IMR-90 (cell line): ENCODE measurements around the gene RAB6A. TPM values are rescaled to one million over a fixed set of nuclear protein-coding genes. Genes with fewer than 3 reads are reported as not detected.

Experiments
- ATAC-seq: fragments of 200-7000 bp; cut with Tn5 transposase; 2 replicates; pipeline ENCODE4 v1.9.1; 2020; ENCODE audit warnings: low read depth, mild to moderate bottlenecking, moderate library complexity
- BruUV-seq: library from RNA; stranded (reverse); fragments of 400-500 nt; replicated peaks from 2 replicates; lab custom pipeline; 2021; lab: Mats Ljungman, UMichigan
- CTCF ChIA-PET: fragments of 300-600 bp; formaldehyde crosslinking; extraction: SDS; loops from one replicate; lab custom pipeline; 2021; ENCODE audit warnings: antibody characterized with exemption; lab: Yijun Ruan, JAX
- POLR2A ChIA-PET: fragments of 300-600 bp; sonication (Branson Sonifier 250); formaldehyde crosslinking; loops from one replicate; lab custom pipeline; 2022; ENCODE audit warnings: antibody characterized with exemption; ENCODE audit not compliant: unreplicated experiment; lab: Charles Lee
- DNase-seq: peaks from one replicate; pipeline ENCODE4 v3.0.0; 2013
- H2AFZ ChIP-seq: replicated peaks from 2 replicates; pipeline ENCODE3; 2013; ENCODE audit warnings: low read length, mild to moderate bottlenecking; ENCODE audit not compliant: poor library complexity
- H2AK5ac ChIP-seq: 2 replicates; pipeline ENCODE4 v1.6.1; 2013; ENCODE audit warnings: low read depth, low read length, inconsistent platforms
- H2AK9ac ChIP-seq: replicated peaks from 2 replicates; pipeline ENCODE3; 2013; ENCODE audit warnings: mild to moderate bottlenecking, low read depth, low read length, moderate library complexity; ENCODE audit not compliant: poor library complexity
- H2BK120ac ChIP-seq: 2 replicates; pipeline ENCODE4 v1.6.1; 2013; ENCODE audit warnings: low read depth, low read length, inconsistent platforms
- H2BK15ac ChIP-seq: 3 replicates; pipeline ENCODE4 v1.6.1; 2013; ENCODE audit warnings: low read depth, low read length, inconsistent platforms
- H2BK20ac ChIP-seq: 2 replicates; pipeline ENCODE4 v1.6.1; 2013; ENCODE audit warnings: low read depth, mild to moderate bottlenecking, inconsistent platforms, low read length, moderate library complexity
- H2BK5ac ChIP-seq: 2 replicates; pipeline ENCODE4 v1.6.1; 2013; ENCODE audit warnings: mild to moderate bottlenecking, low read depth, low read length, inconsistent platforms; ENCODE audit not compliant: poor library complexity, severe bottlenecking
- H3K14ac ChIP-seq: replicated peaks from 2 replicates; pipeline ENCODE4 v1.6.1; 2013; ENCODE audit warnings: low read depth, low read length, inconsistent platforms
- H3K18ac ChIP-seq: 2 replicates; pipeline ENCODE4 v1.6.1; 2013; ENCODE audit warnings: low read depth, low read length, control low read depth
- H3K23ac ChIP-seq: 2 replicates; pipeline ENCODE4 v1.6.1; 2013; ENCODE audit warnings: low read depth, low read length, inconsistent platforms
- H3K27ac ChIP-seq: 2 replicates; pipeline ENCODE4 v1.5.1; 2013; ENCODE audit warnings: mild to moderate bottlenecking, control low read depth, low read length; ENCODE audit not compliant: insufficient read depth
- H3K27me3 ChIP-seq: 2 replicates; pipeline ENCODE4 v1.6.1; 2013; ENCODE audit warnings: low read length; ENCODE audit not compliant: control insufficient read depth, insufficient read depth
- H3K36me3 ChIP-seq: 2 replicates; pipeline ENCODE4 v1.6.1; 2013; ENCODE audit warnings: low read length, mixed read lengths; ENCODE audit not compliant: control insufficient read depth, insufficient read depth
- H3K4ac ChIP-seq: 2 replicates; pipeline ENCODE4 v1.6.1; 2013; ENCODE audit warnings: low read depth, low read length, inconsistent platforms
- H3K4me1 ChIP-seq: 2 replicates; pipeline ENCODE4 v1.6.1; 2013; ENCODE audit warnings: low read length, mixed read lengths; ENCODE audit not compliant: control insufficient read depth, insufficient read depth
- H3K4me2 ChIP-seq: 2 replicates; pipeline ENCODE4 v1.6.1; 2013; ENCODE audit warnings: low read depth, mild to moderate bottlenecking, control low read depth, low read length, moderate library complexity
- H3K4me3 ChIP-seq: 2 replicates; pipeline ENCODE4 v1.5.1; 2013; ENCODE audit warnings: low read depth, mild to moderate bottlenecking, control low read depth, low read length, moderate library complexity; ENCODE audit not compliant: insufficient read depth
- H3K56ac ChIP-seq: 2 replicates; pipeline ENCODE4 v1.6.1; 2013; ENCODE audit warnings: low read length, inconsistent platforms; ENCODE audit not compliant: insufficient read depth; ENCODE audit errors: extremely low read depth
- H3K79me1 ChIP-seq, 2 experiments: 2 replicates each; pipeline ENCODE4 v1.6.1; 2013; ENCODE audit warnings: low read length in 2 of 2, inconsistent platforms in 1 of 2, low read depth in 1 of 2
- H3K9ac ChIP-seq: 2 replicates; pipeline ENCODE4 v1.6.1; 2013; ENCODE audit warnings: low read depth, low read length, control low read depth
- H3K9me1 ChIP-seq: 2 replicates; pipeline ENCODE4 v1.6.1; 2013; ENCODE audit warnings: low read length, inconsistent platforms; ENCODE audit not compliant: insufficient read depth
- H3K9me3 ChIP-seq: 2 replicates; pipeline ENCODE4 v1.6.1; 2013; ENCODE audit warnings: low read length; ENCODE audit not compliant: control insufficient read depth, insufficient read depth
- H4K20me1 ChIP-seq: 2 replicates; pipeline ENCODE4 v1.6.1; 2013; ENCODE audit warnings: low read length, inconsistent platforms; ENCODE audit not compliant: insufficient read depth
- H4K5ac ChIP-seq: 2 replicates; pipeline ENCODE4 v1.6.1; 2013; ENCODE audit warnings: mild to moderate bottlenecking, low read depth, low read length, control low read depth
- H4K8ac ChIP-seq, 2 experiments: 2 replicates each; pipeline ENCODE4 v1.6.1; 2013; ENCODE audit warnings: low read depth in 2 of 2, low read length in 2 of 2, control low read depth in 1 of 2, inconsistent platforms in 1 of 2
- H4K91ac ChIP-seq: 2 replicates; pipeline ENCODE4 v1.6.1; 2013; ENCODE audit warnings: low read depth, low read length, inconsistent platforms; ENCODE audit not compliant: insufficient read depth
- BHLHE40 ChIP-seq: fragments of 150-350 bp; IDR thresholded peaks from 2 replicates; pipeline ENCODE4 v1.6.1; 2016; ENCODE audit warnings: mild to moderate bottlenecking, low read depth, low read length
- FOS ChIP-seq: fragments of 150-350 bp; IDR thresholded peaks from 2 replicates; pipeline ENCODE4 v1.6.1; 2016; ENCODE audit warnings: low read depth, low read length
- WGBS, 2 experiments: methylation state at CpG; one replicate each; pipeline versions ENCODE4 v1.1.5 to v1.1.7; 2013; ENCODE audit warnings: missing lambda C conversion rate in 2 of 2; ENCODE audit not compliant: insufficient read length in 1 of 2; ENCODE audit errors: extremely low coverage in 2 of 2; 5-methylcytosine and 5-hydroxymethylcytosine counted together
- dilution Hi-C: fragments of 300-500 bp; cut with HindIII; formaldehyde crosslinking; loops from one replicate; pipeline ENCODE4 v1.14.3; 2018; ENCODE audit warnings: low sequenced_read_pairs; ENCODE audit not compliant: unreplicated experiment
- in situ Hi-C: fragments of 300-500 bp; cut with MboI; formaldehyde crosslinking; loops from 3 replicates; pipeline ENCODE4 v1.14.3; 2019; ENCODE audit warnings: low sequenced_read_pairs, inconsistent platforms, mixed read lengths
- intact Hi-C: fragments of 100-400 bp; cut with micrococcal nuclease; formaldehyde crosslinking; loops from 2 replicates; pipeline ENCODE4 v1.10.0; 2022
- polyA plus RNA-seq, 3 experiments: library from polyadenylated mRNA; depleted of rRNA; stranded (reverse); fragments of >200 nt; gene quantifications; 2 replicates each; pipeline ENCODE4 v1.2.3, GENCODE V29; 2012; ENCODE audit warnings: low replicate concordance in 1 of 3
- total RNA-seq: library from RNA; depleted of rRNA; stranded (reverse); fragments of >200 nt; gene quantifications from 2 replicates; pipeline ENCODE4 v1.2.3, GENCODE V29; 2012

RAB6A gene
- total and polyA plus RNA-seq, 2 of the 4 experiments (the other 2 are of a cell fraction), result 65.5 to 81.0 TPM

DNA sequence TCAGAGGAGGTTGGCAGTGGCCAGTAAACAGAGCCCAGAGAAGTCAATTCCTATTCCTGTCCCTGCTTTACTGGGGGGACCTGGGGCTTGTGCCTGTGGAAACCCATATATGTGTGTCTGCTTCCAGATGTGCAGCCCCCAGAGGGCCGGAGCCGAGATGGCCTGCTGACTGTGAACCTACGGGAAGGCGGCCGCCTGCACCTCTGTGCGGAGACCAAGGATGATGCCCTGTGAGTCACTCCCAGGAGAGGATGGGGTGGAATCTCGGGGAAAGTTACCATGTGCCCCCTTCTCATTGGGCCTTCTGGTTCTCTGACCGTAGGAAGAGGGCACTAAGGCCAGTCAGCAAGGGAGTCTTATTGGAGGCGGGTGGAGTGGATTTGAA, 109.2 kb downstream of the RAB6A start:
- no peak for DNase-seq
- no peaks in the 10 kb centered on the region for H3K9me3 ChIP-seq
- H3K4ac ChIP-seq, result no peak overlapping the region
- no peak overlapping the region for H3K4me2 ChIP-seq
- H3K4me1 ChIP-seq, result peaks cover 2% of the 10 kb centered on the region; the same call in 1 of the 2 replicates
- no peak overlapping the region for H2BK120ac ChIP-seq
- no peak overlapping the region for H2AK9ac ChIP-seq
- no peak overlapping the region for H2AFZ ChIP-seq
- peaks cover 5% of the 10 kb centered on the region for H3K9me1 ChIP-seq
- no peak for TF ChIP-seq BHLHE40
- no peak for TF ChIP-seq FOS
- ATAC-seq, result no peak
- WGBS, 2 experiments, result 92% methylated on average over 8 of the region's 9 CpGs; no CpG with 5 or more reads in 1 of the 2 experiments
- H3K14ac ChIP-seq, result no peak overlapping the region
- H3K9ac ChIP-seq, result no peak overlapping the region
- H3K18ac ChIP-seq, result no peak overlapping the region
- intact Hi-C loops, result no loop called here
- ChIA-PET CTCF (no interaction called here), POLR2A (no interaction called here)
- H3K36me3 ChIP-seq, result no peaks in the 10 kb centered on the region
- H4K5ac ChIP-seq, result no peak overlapping the region
- no peak overlapping the region for H4K91ac ChIP-seq
- peaks cover 16% of the 10 kb centered on the region for H3K27me3 ChIP-seq
- H4K8ac ChIP-seq, result no peak overlapping the region
- no peak overlapping the region for H2AK5ac ChIP-seq
- H2BK5ac ChIP-seq, result no peak overlapping the region
- H3K56ac ChIP-seq, result no peak overlapping the region
- no peaks in the 10 kb centered on the region for H4K20me1 ChIP-seq
- H3K23ac ChIP-seq, result no peak overlapping the region
- no TSS peak for BruUV-seq
- no peaks in the 10 kb centered on the region for H3K79me1 ChIP-seq
- in situ Hi-C loops, result no loop called here
- no peak overlapping the region for H2BK15ac ChIP-seq
- no peak overlapping the region for H3K27ac ChIP-seq
- H2BK20ac ChIP-seq, result no peak overlapping the region
- no peak overlapping the region for H3K4me3 ChIP-seq
- dilution Hi-C loops, result no loop called here
